Measurements from ENCODE around the gene PHF21A. TPM values are rescaled to one million over a fixed set of nuclear protein-coding genes. Genes with fewer than 3 reads are reported as not detected.

PHF21A gene
- total RNA-seq, 6 experiments from 2014 or later, result 9.2 to 17.1 (median 10.4) TPM

DNA sequence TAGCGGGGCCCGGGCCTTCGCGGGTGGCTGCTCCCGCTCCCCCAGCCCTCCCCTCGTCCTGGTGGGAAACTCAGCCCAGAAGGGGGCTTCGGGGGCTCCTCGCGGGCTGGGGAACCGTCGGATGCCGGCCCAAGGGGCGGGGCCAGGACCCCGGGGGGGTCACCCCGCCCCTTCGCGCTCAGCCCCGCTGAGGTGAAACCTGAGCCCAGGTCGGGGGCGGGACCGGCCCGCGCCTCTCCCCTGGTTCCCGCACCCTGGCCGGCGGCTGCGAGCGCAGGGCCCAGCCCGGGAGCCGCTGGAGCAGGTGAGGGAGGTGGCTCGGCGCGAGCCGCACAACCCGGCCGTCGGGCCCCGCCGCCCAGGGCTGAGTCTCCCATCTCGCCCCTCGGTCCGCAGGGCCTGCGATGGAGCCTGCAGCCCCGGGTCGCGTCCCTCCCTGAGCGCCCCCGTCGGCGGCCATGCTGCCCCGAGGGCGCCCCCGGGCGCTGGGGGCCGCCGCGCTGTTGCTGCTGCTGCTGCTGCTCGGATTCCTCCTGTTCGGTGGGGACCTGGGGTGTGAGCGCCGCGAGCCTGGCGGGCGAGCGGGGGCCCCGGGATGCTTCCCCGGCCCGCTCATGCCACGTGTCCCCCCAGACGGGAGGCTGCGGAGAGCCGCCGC, 198.7 kb downstream of the PHF21A start, which contains the start of gene LARGE2:
LARGE2 (plus strand) TSS at position 232 of the 658 bp plus-strand sequence; CDS start at position 459, 227 bp downstream.
- WGBS (ENCODE audit: insufficient coverage, low coverage, low lambda C conversion rate, missing lambda C conversion rate), result 0% methylated on average over 3 of the region's 73 CpGs
- Histone ChIP-seq H3K4me3 (peak within 1 kb of the TSS; percentile 32 to 54 (median 53)), H3K9me3 (no peaks in the 10 kb centered on the region), H3K27me3 (no peaks in the 10 kb centered on the region), H3K27ac (no peak within 1 kb of the TSS), H3K36me3 (no peaks in the 10 kb centered on the region), H3K4me1 (peaks cover 0 to 11% (median 0%) of the 10 kb centered on the region in 4 donors)
- TF ChIP-seq, protein P1, sequence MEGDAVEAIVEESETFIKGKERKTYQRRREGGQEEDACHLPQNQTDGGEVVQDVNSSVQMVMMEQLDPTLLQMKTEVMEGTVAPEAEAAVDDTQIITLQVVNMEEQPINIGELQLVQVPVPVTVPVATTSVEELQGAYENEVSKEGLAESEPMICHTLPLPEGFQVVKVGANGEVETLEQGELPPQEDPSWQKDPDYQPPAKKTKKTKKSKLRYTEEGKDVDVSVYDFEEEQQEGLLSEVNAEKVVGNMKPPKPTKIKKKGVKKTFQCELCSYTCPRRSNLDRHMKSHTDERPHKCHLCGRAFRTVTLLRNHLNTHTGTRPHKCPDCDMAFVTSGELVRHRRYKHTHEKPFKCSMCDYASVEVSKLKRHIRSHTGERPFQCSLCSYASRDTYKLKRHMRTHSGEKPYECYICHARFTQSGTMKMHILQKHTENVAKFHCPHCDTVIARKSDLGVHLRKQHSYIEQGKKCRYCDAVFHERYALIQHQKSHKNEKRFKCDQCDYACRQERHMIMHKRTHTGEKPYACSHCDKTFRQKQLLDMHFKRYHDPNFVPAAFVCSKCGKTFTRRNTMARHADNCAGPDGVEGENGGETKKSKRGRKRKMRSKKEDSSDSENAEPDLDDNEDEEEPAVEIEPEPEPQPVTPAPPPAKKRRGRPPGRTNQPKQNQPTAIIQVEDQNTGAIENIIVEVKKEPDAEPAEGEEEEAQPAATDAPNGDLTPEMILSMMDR (IDR thresholded peaks at IDR 0.05), result no peak
- TF ChIP-seq POLR2A (IDR thresholded peaks at IDR 0.05), result no peak
- DNase-seq (peak in 1 of 3 donors; percentile 66), ATAC-seq (peak; percentile 15 to 64 (median 27))
- intact Hi-C loops (cut with DNase I), result no loop called here

DNA sequence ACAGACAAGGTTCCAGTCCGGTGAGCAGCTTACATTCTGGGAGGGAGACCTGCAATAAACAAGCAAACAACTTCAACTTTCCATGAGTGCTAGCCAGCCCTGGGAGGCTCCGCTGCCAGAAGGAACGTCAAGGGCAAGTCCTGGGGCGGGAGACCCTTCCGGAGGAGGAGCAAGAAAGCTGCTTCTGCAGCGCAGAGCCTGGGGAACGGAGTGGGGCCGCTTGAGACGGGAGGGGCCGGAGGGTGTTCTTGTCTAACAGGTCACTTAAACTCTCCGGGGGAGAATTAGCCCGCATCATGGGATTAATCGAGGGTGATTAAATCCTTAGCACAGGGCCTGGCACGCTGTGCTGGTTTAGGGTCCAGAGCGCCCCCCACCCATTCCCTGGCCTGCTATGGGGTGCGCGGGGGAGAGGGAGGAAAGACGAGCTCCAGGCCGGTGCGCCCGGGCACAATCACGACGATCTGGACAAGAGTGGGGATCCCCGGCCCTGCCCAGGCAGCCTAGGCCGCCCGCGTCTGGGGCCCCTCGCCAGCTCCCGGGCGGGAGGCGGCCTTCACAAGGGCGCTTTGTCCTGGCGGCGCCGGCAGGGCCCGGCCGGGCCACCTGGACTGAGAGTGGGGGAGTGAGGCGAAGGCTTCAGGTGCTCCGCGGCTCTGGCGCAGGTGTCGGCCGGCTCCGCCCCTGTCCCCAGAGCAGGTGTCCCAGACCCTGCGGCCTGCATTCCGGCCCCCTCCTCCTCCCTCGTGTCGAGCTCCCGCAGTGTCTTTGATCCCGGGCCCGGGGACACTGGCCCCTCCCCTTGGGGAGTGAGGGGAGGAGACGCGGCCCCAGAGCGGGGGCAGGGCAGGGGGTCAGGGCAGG, 199.5 kb downstream of the PHF21A start:
- TF ChIP-seq POLR2A (IDR thresholded peaks at IDR 0.05), result no peak
- TF ChIP-seq, protein P1 (IDR thresholded peaks at IDR 0.05), result no peak
- ATAC-seq (peak; percentile 2 to 55 (median 16)), DNase-seq (peak; percentile 20 to 75 (median 66))
- WGBS (ENCODE audit: insufficient coverage, low coverage, low lambda C conversion rate, missing lambda C conversion rate), result 7% methylated on average over 6 of the region's 54 CpGs
- Histone ChIP-seq H3K27ac (no peak overlapping the region), H3K9me3 (no peaks in the 10 kb centered on the region), H3K4me3 (peak overlapping the region; percentile 32 to 54 (median 53)), H3K27me3 (no peaks in the 10 kb centered on the region), H3K4me1 (peaks cover 0 to 15% (median 2%) of the 10 kb centered on the region in 4 donors), H3K36me3 (no peaks in the 10 kb centered on the region)
- intact Hi-C loops (cut with DNase I), result no loop called here

DNA sequence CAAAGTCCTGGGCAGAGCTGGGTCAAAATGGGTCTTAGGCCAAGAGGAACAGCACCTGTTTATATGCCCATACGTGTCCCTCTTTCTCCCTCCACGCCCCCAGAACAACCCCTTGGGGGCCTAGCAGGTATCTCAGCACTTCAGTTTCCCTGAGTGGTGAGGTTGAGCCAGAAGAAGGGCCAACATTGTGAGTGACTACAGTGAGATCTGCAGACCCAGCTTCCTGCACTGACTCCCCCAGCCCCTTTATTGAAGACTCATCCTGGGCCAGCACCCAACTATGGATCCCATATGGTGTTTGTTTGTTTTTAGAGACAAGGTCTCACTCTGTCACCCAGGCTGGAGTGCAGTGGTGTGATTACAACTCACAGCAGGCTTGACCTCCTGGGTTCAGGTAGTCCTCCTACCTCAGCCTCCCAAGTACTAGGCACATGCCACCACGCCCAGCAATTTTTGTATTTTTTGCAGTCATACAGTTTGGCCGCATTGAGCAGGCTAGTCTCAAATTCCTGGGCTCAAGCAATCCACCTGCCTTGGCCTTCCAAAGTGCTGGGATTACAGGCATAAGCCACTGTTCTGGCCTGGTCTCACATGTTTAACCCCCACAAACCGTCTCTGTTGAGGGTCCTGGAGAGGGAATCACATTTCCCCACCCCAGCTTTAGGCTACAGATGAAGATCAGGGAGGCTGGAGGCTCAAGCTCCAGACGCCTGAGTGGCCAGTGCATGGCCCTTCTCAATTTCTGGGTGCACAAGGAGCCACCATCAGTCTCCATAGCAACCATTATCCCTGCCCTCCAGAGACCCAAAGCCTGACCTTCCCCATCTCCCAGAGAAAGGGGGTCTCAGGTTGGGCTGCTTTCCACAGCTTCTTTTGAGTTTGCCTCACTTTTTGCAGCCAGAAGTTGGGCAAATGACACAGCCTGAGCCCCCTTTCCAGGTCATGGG, 200.4 kb downstream of the PHF21A start:
- H3K9me3 ChIP-seq, result no peaks in the 10 kb centered on the region
- H3K4me1 ChIP-seq, result peaks cover 0 to 25% (median 6%) of the 10 kb centered on the region in 4 donors
- ATAC-seq (no peak), DNase-seq (no peak)
- H3K27ac ChIP-seq, result no peak overlapping the region
- no peak overlapping the region for H3K4me3 ChIP-seq
- WGBS (ENCODE audit: insufficient coverage, low coverage, low lambda C conversion rate, missing lambda C conversion rate), result 85% methylated on average over 4 of the region's 6 CpGs
- no peaks in the 10 kb centered on the region for H3K36me3 ChIP-seq
- intact Hi-C loops (cut with DNase I), result no loop called here
- TF ChIP-seq POLR2A (IDR thresholded peaks at IDR 0.05), result no peak
- TF ChIP-seq, protein P1 (IDR thresholded peaks at IDR 0.05), result no peak
- no peaks in the 10 kb centered on the region for H3K27me3 ChIP-seq

All from right lobe of liver (tissue), 6 donors.